GM18499 (cell line): ENCODE results near the gene MBD3L3.
"Not testable (repeated sequence)": the region's sequence is repeated elsewhere in the genome, so short reads cannot be mapped to it uniquely, and the experiment has no call there.

Experiments
- ATAC-seq: cut with Tn5 transposase; IDR thresholded peaks from one replicate; pipeline ENCODE4 v1.9.1; 2021; ENCODE audit warnings: moderate number of reproducible peaks; ENCODE audit not compliant: insufficient read depth, unreplicated experiment

MBD3L3 gene

GRCh38 chr19:7058576-7058975 lies at the start of gene MBD3L3:
TSS of gene MBD3L3 (minus strand) at chr19:7058676. CDS start at chr19:7058605, 71 bp downstream.
- ATAC-seq = not testable (repeated sequence)

GRCh38 chr19:7106711-7107657 lies 48.5 kb upstream of the MBD3L3 start:
- ATAC-seq = no peak

- no peak for ATAC-seq
Measured at GRCh38 chr19:7104747-7105447, 46.4 kb upstream of the MBD3L3 start.

GRCh38 chr19:7101498-7102253 lies 43.2 kb upstream of the MBD3L3 start:
- ATAC-seq = no peak

- ATAC-seq = no peak
Measured at GRCh38 chr19:7099597-7099921, 41.1 kb upstream of the MBD3L3 start.

- peak; percentile 59 for ATAC-seq
Measured at GRCh38 chr19:7098701-7099596, 40.5 kb upstream of the MBD3L3 start.

GRCh38 chr19:7098096-7098495 lies 39.6 kb upstream of the MBD3L3 start:
- no peak for ATAC-seq

- ATAC-seq = no peak
Measured at GRCh38 chr19:7088999-7089398, 30.5 kb upstream of the MBD3L3 start.

GRCh38 chr19:7083076-7083956 lies 24.8 kb upstream of the MBD3L3 start:
- no peak for ATAC-seq

- no peak for ATAC-seq
Measured at GRCh38 chr19:7078008-7078407, 19.5 kb upstream of the MBD3L3 start.

- ATAC-seq = no peak
Measured at GRCh38 chr19:7076151-7076550, 17.7 kb upstream of the MBD3L3 start.

- no peak for ATAC-seq
Measured at GRCh38 chr19:7074705-7075282, 16.3 kb upstream of the MBD3L3 start.

GRCh38 chr19:7072541-7072940 lies 14.1 kb upstream of the MBD3L3 start:
- ATAC-seq = no peak

- no peak for ATAC-seq
Measured at GRCh38 chr19:7069904-7070226, 11.4 kb upstream of the MBD3L3 start.

GRCh38 chr19:7069042-7069903 lies 10.8 kb upstream of the MBD3L3 start, which contains the start of gene ZNF557:
TSS of gene ZNF557 (plus strand) at chr19:7069703. CDS start at chr19:7075075, 5,372 bp downstream.
- peak; percentile 65 for ATAC-seq

- ATAC-seq = no peak
Measured at GRCh38 chr19:7068599-7068998, 10.1 kb upstream of the MBD3L3 start.

GRCh38 chr19:7067716-7068115 lies 9.2 kb upstream of the MBD3L3 start:
- ATAC-seq = no peak

- ATAC-seq = not testable (repeated sequence)
Measured at GRCh38 chr19:7067122-7067521, 8.6 kb upstream of the MBD3L3 start.
